Testis (tissue), 2 donors: Measurements from ENCODE around the gene RIMBP2.

Experiments used
- CTCF ChIP-seq, 3 experiments: fragments of 450-650 bp in 2 of 3; fragments of 200-600 bp in 1 of 3; sonication (generic) in 1 of 3; IDR thresholded peaks; one replicate each; pipeline ENCODE4 v1.5.1; 2016 to 2019; ENCODE audit warnings: antibody characterized with exemption in 3 of 3, mild to moderate bottlenecking in 2 of 3, moderate library complexity in 1 of 3
- POLR2A ChIP-seq: fragments of 450-650 bp; IDR thresholded peaks from one replicate; pipeline ENCODE4 v1.6.1; 2017; ENCODE audit warnings: antibody characterized with exemption, mild to moderate bottlenecking, moderate library complexity

DNA sequence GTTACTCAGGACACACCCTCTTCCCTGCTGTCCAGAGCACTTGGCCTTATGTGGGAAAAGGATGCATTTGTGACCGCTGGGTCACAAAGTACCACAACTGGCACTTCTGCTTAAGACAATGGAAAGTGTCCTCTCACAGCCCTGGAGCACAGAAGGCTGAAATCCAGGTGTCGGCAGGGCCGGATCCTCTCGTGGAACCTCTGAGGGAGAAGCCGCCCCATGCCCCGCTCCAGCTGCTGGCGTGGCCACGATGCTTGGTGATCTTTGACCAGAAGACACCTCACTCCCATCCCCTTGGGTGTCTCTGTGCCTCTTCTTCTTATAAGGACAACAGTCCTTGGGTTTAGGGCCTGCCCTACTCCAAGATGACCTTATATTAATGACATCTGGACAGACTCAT is 221.4 kb downstream of the RIMBP2 start:
- no peak for TF ChIP-seq CTCF (IDR thresholded peaks at IDR 0.05)
- TF ChIP-seq POLR2A, result no peak
